Lower leg skin (tissue), 3 donors: ENCODE results near the gene ZPBP2.

Experiments
- CTCF ChIP-seq, 3 donors: fragments of 450-650 bp; IDR thresholded peaks; one replicate each; pipeline ENCODE4 v1.5.1; 2016; ENCODE audit warnings: antibody characterized with exemption in 3 of 3, mild to moderate bottlenecking in 3 of 3, moderate library complexity in 2 of 3
- POLR2A ChIP-seq, 2 donors: fragments of 450-650 bp; IDR thresholded peaks; one replicate each; pipeline ENCODE4 v1.6.1; 2016 to 2017; ENCODE audit warnings: antibody characterized with exemption in 2 of 2, mild to moderate bottlenecking in 1 of 2, moderate library complexity in 1 of 2

GRCh38 chr17:39925282-39926134, 57.5 kb downstream of the ZPBP2 start:
- no peak for TF ChIP-seq CTCF (IDR thresholded peaks at IDR 0.05)
- no peak for TF ChIP-seq POLR2A (IDR thresholded peaks at IDR 0.05)
